ENCODE results near the gene LRRC30. TPM values are rescaled to one million over a fixed set of nuclear protein-coding genes. Genes with fewer than 3 reads are reported as not detected.

LRRC30 gene
- total RNA-seq, 6 experiments from 2014 or later: not detected

DNA sequence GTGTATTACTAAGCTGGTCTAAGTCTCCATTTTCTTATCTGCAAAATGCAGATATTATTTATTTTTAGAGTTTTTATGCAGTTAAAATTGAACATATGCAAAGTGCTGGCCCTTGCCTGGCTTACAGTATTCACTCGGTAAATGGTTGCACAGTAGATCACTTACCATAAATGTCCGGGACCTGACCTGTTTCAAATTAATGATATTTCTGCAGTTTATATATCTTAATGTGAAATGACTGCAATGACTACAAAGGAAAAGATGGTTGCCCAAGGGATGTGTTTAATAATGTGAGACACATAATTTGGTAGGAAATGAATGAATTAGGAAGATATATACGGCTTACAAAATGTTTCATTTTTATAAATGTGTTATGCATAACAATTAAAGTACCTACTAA lies 37.1 kb downstream of the LRRC30 start:
- DNase-seq (no peak), ATAC-seq (no peak)
- Histone ChIP-seq H3K27me3 (no peaks in the 10 kb centered on the region), H3K9me3 (no peaks in the 10 kb centered on the region), H3K4me3 (no peak overlapping the region), H3K36me3 (no peaks in the 10 kb centered on the region), H3K4me1 (peaks cover 0 to 5% (median 0%) of the 10 kb centered on the region in 4 donors), H3K27ac (no peak overlapping the region)
- TF ChIP-seq, protein P1, sequence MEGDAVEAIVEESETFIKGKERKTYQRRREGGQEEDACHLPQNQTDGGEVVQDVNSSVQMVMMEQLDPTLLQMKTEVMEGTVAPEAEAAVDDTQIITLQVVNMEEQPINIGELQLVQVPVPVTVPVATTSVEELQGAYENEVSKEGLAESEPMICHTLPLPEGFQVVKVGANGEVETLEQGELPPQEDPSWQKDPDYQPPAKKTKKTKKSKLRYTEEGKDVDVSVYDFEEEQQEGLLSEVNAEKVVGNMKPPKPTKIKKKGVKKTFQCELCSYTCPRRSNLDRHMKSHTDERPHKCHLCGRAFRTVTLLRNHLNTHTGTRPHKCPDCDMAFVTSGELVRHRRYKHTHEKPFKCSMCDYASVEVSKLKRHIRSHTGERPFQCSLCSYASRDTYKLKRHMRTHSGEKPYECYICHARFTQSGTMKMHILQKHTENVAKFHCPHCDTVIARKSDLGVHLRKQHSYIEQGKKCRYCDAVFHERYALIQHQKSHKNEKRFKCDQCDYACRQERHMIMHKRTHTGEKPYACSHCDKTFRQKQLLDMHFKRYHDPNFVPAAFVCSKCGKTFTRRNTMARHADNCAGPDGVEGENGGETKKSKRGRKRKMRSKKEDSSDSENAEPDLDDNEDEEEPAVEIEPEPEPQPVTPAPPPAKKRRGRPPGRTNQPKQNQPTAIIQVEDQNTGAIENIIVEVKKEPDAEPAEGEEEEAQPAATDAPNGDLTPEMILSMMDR (IDR thresholded peaks at IDR 0.05): no peak
- TF ChIP-seq POLR2A (IDR thresholded peaks at IDR 0.05): no peak
- intact Hi-C loops (cut with DNase I): no loop called here
- WGBS (ENCODE audit: insufficient coverage, low coverage, low lambda C conversion rate, missing lambda C conversion rate): 83% methylated on average over 3 of the region's 3 CpGs

DNA sequence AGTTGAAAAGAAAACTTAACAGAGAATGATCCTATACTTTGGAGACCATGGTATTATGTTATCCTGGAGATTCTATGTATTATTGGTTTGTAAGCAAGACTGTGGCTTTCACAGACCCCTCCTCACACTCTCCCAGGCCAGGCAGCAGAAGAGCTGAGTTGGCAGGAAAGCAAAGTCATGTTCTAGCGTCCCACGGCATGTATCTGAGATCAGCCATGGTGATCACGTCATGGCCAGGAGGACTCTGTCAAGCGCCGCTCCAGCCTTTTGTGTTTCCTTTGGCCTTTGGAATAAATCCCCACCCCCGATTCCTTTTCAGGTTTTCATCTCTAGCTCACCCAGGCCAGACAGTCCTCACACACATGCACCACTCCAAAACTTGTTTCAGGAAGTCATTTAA lies 39.1 kb downstream of the LRRC30 start:
- WGBS (ENCODE audit: insufficient coverage, low coverage, low lambda C conversion rate, missing lambda C conversion rate): 72% methylated on average over 4 of the region's 6 CpGs
- DNase-seq (no peak), ATAC-seq (no peak)
- Histone ChIP-seq H3K4me3 (no peak overlapping the region), H3K9me3 (no peaks in the 10 kb centered on the region), H3K27me3 (no peaks in the 10 kb centered on the region), H3K27ac (no peak overlapping the region), H3K4me1 (peaks cover 0 to 5% (median 0%) of the 10 kb centered on the region in 4 donors), H3K36me3 (no peaks in the 10 kb centered on the region)
- TF ChIP-seq, protein P1 (IDR thresholded peaks at IDR 0.05): no peak
- TF ChIP-seq POLR2A (IDR thresholded peaks at IDR 0.05): no peak
- intact Hi-C loops (cut with DNase I): loop anchor here in 1 of 2 donors (5.0 kb wide), 1 partner anchor 1212 kb away; no protein-coding TSS in a partner anchor

DNA sequence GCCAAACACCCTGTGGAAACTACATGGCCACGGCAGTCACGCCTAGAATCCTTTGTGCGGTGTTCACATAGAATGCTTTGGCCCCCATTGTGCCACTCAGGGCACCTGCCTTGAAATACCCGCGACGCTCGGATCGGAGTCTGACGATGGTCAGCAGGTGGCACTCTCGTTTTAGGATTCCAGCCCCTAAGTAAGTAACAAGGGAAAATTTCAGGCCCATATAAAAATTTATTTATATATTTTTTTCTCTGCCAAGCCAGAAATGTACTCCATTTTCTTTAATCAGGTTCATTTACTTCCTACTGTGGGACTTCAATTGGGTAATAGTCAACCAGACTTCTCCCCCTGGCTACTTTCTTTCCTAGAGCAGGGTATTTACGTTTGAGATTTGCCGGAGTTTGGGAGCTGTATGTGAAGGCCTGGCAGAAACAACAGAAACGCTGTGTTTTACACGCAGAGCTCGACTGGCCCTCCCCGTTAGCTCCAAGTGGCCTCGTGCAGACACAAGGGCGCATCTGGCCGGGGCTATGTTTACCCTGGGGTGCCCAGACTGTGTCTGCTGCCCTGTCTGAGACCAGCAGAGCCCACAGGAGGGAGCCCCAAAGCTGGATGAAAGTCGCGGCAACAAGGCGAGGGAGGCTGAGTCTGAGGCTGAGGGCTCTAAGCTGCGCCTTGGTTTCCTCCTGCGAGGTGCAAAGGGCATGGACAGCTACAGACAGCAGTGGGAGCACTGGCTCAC lies 41.6 kb downstream of the LRRC30 start:
- ATAC-seq (peak; percentile 78 to 86 (median 84)), DNase-seq (peak; percentile 59 to 70 (median 66))
- TF ChIP-seq, protein P1 (IDR thresholded peaks at IDR 0.05): peak; percentile 39 to 61 (median 60)
- no peak for TF ChIP-seq POLR2A (IDR thresholded peaks at IDR 0.05)
- H3K27ac ChIP-seq: peak overlapping the region in 2 of 3 donors; percentile 8 to 44
- H3K4me1 ChIP-seq: peaks cover 0 to 5% (median 0%) of the 10 kb centered on the region in 4 donors
- intact Hi-C loops (cut with DNase I): loop anchor here in 1 of 2 donors (5.0 kb wide), 1 partner anchor 1210 kb away; no protein-coding TSS in a partner anchor
- 3% methylated on average over 12 of the region's 24 CpGs for WGBS (ENCODE audit: insufficient coverage, low coverage, low lambda C conversion rate, missing lambda C conversion rate)
- H3K4me3 ChIP-seq: peak overlapping the region in 1 of 3 donors; percentile 33
- H3K27me3 ChIP-seq: no peaks in the 10 kb centered on the region
- no peaks in the 10 kb centered on the region for H3K9me3 ChIP-seq
- H3K36me3 ChIP-seq: no peaks in the 10 kb centered on the region

DNA sequence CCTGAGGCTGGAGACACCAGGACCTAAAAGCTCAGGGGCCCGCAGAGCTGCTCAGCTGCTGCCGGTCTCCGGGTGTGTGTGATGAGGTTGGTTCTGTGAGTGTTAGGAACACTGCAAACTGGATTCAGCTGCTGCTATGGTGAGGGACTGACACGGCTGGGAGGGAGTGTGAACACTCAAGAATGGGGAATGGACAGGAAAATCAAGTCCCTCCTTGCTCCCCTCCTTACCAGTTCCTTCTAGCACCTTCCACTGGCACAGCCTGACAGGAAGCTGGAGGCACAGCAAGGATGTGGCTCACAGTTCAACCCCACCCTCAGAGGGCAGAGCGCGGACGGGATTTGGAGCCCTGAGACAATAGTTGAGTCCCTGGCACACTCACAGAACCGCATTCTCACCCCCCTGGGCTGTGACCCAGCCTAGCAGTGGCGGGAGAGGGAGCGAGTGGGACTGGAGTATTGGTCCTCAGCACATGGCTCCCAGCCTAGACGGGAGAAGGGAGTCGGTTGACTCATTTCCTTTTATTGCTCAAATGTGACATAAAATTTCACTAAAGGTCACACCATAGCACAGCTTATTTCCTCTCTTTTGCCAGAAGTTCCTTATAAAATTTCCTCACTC lies 42.5 kb downstream of the LRRC30 start:
- intact Hi-C loops (cut with DNase I): loop anchor here in 1 of 2 donors (5.0 kb wide), 1 partner anchor 1209 kb away; no protein-coding TSS in a partner anchor
- peaks cover 0 to 5% (median 0%) of the 10 kb centered on the region in 4 donors for H3K4me1 ChIP-seq
- TF ChIP-seq, protein P1 (IDR thresholded peaks at IDR 0.05): no peak
- no peaks in the 10 kb centered on the region for H3K36me3 ChIP-seq
- DNase-seq: peak; percentile 61 to 62 (median 61)
- no peaks in the 10 kb centered on the region for H3K9me3 ChIP-seq
- ATAC-seq: peak; percentile 65 to 82 (median 74)
- 47% methylated on average over 9 of the region's 12 CpGs for WGBS (ENCODE audit: insufficient coverage, low coverage, low lambda C conversion rate, missing lambda C conversion rate)
- no peak overlapping the region for H3K4me3 ChIP-seq
- no peaks in the 10 kb centered on the region for H3K27me3 ChIP-seq
- peak overlapping the region in 2 of 3 donors; percentile 44 to 53 for H3K27ac ChIP-seq

Measured in right lobe of liver (tissue), 6 donors.